ENCODE data around the gene TMTC1. TPM values are rescaled to one million over a fixed set of nuclear protein-coding genes. Genes with fewer than 3 reads are reported as not detected.

Gene TMTC1
- total RNA-seq, 3 donors from 2014 or later (not counting 1 experiment from before 2014, with no cell fraction given): 0.18 to 2.0 (median 0.50) TPM

- H3K27ac Mint-ChIP-seq: no peak overlapping the region
Observed at GRCh38 chr12:29782871-29783772, 620 bp downstream of the TMTC1 start.

GRCh38 chr12:29782285-29782870 is 1.4 kb downstream of the TMTC1 start:
- H3K9me3 ChIP-seq (ENCODE audit: control insufficient read depth, insufficient read depth, low read length): peaks cover 5% of the 10 kb centered on the region
- H3K27me3 ChIP-seq (ENCODE audit: control insufficient read depth, insufficient read depth, low read length): peaks cover 20% of the 10 kb centered on the region
- peaks cover 14 to 28% of the 10 kb centered on the region in 2 donors for H3K27me3 Mint-ChIP-seq (ENCODE audit: low read depth in 2 of 2)
- DNase-seq: no peak
- no peak overlapping the region for H3K4me3 Mint-ChIP-seq
- H3K4me3 ChIP-seq (ENCODE audit: low read length): no peak overlapping the region
- no peak for TF ChIP-seq CTCF (IDR thresholded peaks at IDR 0.05)
- H3K27ac ChIP-seq (ENCODE audit: low read length): no peak overlapping the region
- ATAC-seq: peak in 1 of 3 donors; percentile 21
- peaks cover 0 to 3% of the 10 kb centered on the region in 2 donors for H3K9me3 Mint-ChIP-seq
- no peaks in the 10 kb centered on the region for H3K36me3 ChIP-seq (ENCODE audit: control insufficient read depth, insufficient read depth, low read length)
- H3K4me1 ChIP-seq (ENCODE audit: control insufficient read depth, insufficient read depth, low read length): peaks cover 4% of the 10 kb centered on the region
- H3K36me3 Mint-ChIP-seq: no peaks in the 10 kb centered on the region
- H3K4me1 Mint-ChIP-seq: no peaks in the 10 kb centered on the region
- WGBS (ENCODE audit: insufficient coverage): 5% methylated on average over 16 of the region's 16 CpGs
- H3K27ac Mint-ChIP-seq: no peak overlapping the region
- intact Hi-C loops (cut with micrococcal nuclease): no loop called here

More at GRCh38 chr12:29782871-29783772, 620 bp downstream of the TMTC1 start:
- H3K9me3 ChIP-seq (ENCODE audit: control insufficient read depth, insufficient read depth, low read length): peaks cover 5% of the 10 kb centered on the region
- peaks cover 20% of the 10 kb centered on the region for H3K27me3 ChIP-seq (ENCODE audit: control insufficient read depth, insufficient read depth, low read length)
- Mint-ChIP-seq H3K36me3 (no peaks in the 10 kb centered on the region), H3K27me3 (ENCODE audit: low read depth in 2 of 2) (peaks cover 14 to 28% of the 10 kb centered on the region in 2 donors), H3K9me3 (peaks cover 0 to 3% of the 10 kb centered on the region in 2 donors), H3K4me1 (no peaks in the 10 kb centered on the region), H3K4me3 (no peak overlapping the region)
- peaks cover 4% of the 10 kb centered on the region for H3K4me1 ChIP-seq (ENCODE audit: control insufficient read depth, insufficient read depth, low read length)
- ATAC-seq: no peak
- H3K4me3 ChIP-seq (ENCODE audit: low read length): peak overlapping the region; percentile 3
- WGBS (ENCODE audit: insufficient coverage): 4% methylated on average over 82 of the region's 82 CpGs
- no peaks in the 10 kb centered on the region for H3K36me3 ChIP-seq (ENCODE audit: control insufficient read depth, insufficient read depth, low read length)
- DNase-seq: no peak
- H3K27ac ChIP-seq (ENCODE audit: low read length): no peak overlapping the region
- intact Hi-C loops (cut with micrococcal nuclease): no loop called here
- TF ChIP-seq CTCF (IDR thresholded peaks at IDR 0.05): no peak

GRCh38 chr12:29781705-29782266 is 2.0 kb downstream of the TMTC1 start:
- H3K27ac ChIP-seq (ENCODE audit: low read length): no peak overlapping the region

More at GRCh38 chr12:29781705-29782266, 2.0 kb downstream of the TMTC1 start:
- peaks cover 5% of the 10 kb centered on the region for H3K9me3 ChIP-seq (ENCODE audit: control insufficient read depth, insufficient read depth, low read length)
- H3K4me1 Mint-ChIP-seq: no peaks in the 10 kb centered on the region
- H3K36me3 ChIP-seq (ENCODE audit: control insufficient read depth, insufficient read depth, low read length): no peaks in the 10 kb centered on the region
- WGBS (ENCODE audit: insufficient coverage): 56% methylated on average over 2 of the region's 2 CpGs
- H3K36me3 Mint-ChIP-seq: no peaks in the 10 kb centered on the region
- DNase-seq (no peak), ATAC-seq (no peak)
- H3K27me3 Mint-ChIP-seq (ENCODE audit: low read depth in 2 of 2): peaks cover 14 to 28% of the 10 kb centered on the region in 2 donors
- intact Hi-C loops (cut with micrococcal nuclease): no loop called here
- TF ChIP-seq CTCF (IDR thresholded peaks at IDR 0.05): no peak
- no peak overlapping the region for H3K4me3 Mint-ChIP-seq
- H3K9me3 Mint-ChIP-seq: peaks cover under 1 to 3% of the 10 kb centered on the region in 2 donors
- H3K4me1 ChIP-seq (ENCODE audit: control insufficient read depth, insufficient read depth, low read length): peaks cover 4% of the 10 kb centered on the region
- peaks cover 20% of the 10 kb centered on the region for H3K27me3 ChIP-seq (ENCODE audit: control insufficient read depth, insufficient read depth, low read length)
- no peak overlapping the region for H3K27ac Mint-ChIP-seq
- H3K4me3 ChIP-seq (ENCODE audit: low read length): no peak overlapping the region
